ENCODE measurements around the gene TXNDC12. TPM values are rescaled to one million over a fixed set of nuclear protein-coding genes. Genes with fewer than 3 reads are reported as not detected.

The TXNDC12 gene
- total RNA-seq, 1 experiment from 2014 or later: 102 TPM

DNA sequence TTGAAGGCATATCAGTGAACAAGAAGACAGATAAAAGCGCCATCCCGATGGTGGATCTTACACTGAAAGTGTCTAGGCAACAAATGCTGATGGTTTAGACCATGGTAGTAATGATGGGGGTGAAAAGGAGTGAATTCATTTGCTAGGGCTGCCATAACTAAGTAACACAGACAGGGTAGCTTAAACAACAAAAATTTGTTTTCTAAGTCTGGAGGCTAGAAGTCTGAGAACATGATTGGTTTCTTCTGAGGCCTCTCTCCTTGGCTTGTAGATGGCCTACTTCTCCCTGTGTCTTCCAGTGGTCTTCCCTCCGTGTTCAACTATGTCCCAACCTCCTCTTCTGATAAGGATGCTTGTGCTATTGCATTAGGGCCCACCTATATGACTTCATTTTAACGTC is 51.1 kb downstream of the TXNDC12 start:
- POLR2A ChIA-PET: no interaction called here
- DNase-seq (ENCODE audit: unreplicated experiment): no peak
- Mint-ChIP-seq H3K4me3 (ENCODE audit: unreplicated experiment) (no peak overlapping the region), H3K36me3 (ENCODE audit: insufficient read depth, unreplicated experiment) (no peaks in the 10 kb centered on the region), H3K9me3 (ENCODE audit: unreplicated experiment) (no peaks in the 10 kb centered on the region), H3K27me3 (ENCODE audit: insufficient read depth, unreplicated experiment) (no peaks in the 10 kb centered on the region), H3K27ac (ENCODE audit: low read depth, unreplicated experiment) (no peak overlapping the region), H3K4me1 (ENCODE audit: insufficient read depth, unreplicated experiment) (no peaks in the 10 kb centered on the region)
- CTCF ChIA-PET: interaction anchor here (0.6 to 3.3 kb wide), 3 partner anchors 71 to 723 kb away, joined by 3 to 30 read pairs (median 4); no protein-coding TSS in a partner anchor
- TF ChIP-seq CTCF (IDR thresholded peaks at IDR 0.05; ENCODE audit: unreplicated experiment): no peak
- BruUV-seq (replicated peaks): no TSS peak
- intact Hi-C loops (cut with micrococcal nuclease): no loop called here

GRCh38 chr1:52002038-52002917 is 52.7 kb downstream of the TXNDC12 start:
- H3K27ac Mint-ChIP-seq (ENCODE audit: low read depth, unreplicated experiment): no peak overlapping the region
- ChIA-PET CTCF (interaction anchor here (0.5 to 2.2 kb wide), 8 partner anchors 21 to 375 kb away, joined by 3 to 41 read pairs (median 4); no protein-coding TSS in a partner anchor), POLR2A (interaction anchor here (1.2 kb wide), 1 partner anchor 105 kb away, joined by 4 read pairs; no protein-coding TSS in a partner anchor)
- BruUV-seq (replicated peaks): no TSS peak
- peak; percentile 89 for DNase-seq (ENCODE audit: unreplicated experiment)
- TF ChIP-seq CTCF (IDR thresholded peaks at IDR 0.05; ENCODE audit: unreplicated experiment): peak; percentile 90
- no peak overlapping the region for H3K4me3 Mint-ChIP-seq (ENCODE audit: unreplicated experiment)
- no peaks in the 10 kb centered on the region for H3K27me3 Mint-ChIP-seq (ENCODE audit: insufficient read depth, unreplicated experiment)
- intact Hi-C loops (cut with micrococcal nuclease): loop anchor here (1.0 kb wide), 2 partner anchors 105 to 375 kb away; no protein-coding TSS in a partner anchor
- H3K36me3 Mint-ChIP-seq (ENCODE audit: insufficient read depth, unreplicated experiment): no peaks in the 10 kb centered on the region
- H3K9me3 Mint-ChIP-seq (ENCODE audit: unreplicated experiment): no peaks in the 10 kb centered on the region
- no peaks in the 10 kb centered on the region for H3K4me1 Mint-ChIP-seq (ENCODE audit: insufficient read depth, unreplicated experiment)

DNA sequence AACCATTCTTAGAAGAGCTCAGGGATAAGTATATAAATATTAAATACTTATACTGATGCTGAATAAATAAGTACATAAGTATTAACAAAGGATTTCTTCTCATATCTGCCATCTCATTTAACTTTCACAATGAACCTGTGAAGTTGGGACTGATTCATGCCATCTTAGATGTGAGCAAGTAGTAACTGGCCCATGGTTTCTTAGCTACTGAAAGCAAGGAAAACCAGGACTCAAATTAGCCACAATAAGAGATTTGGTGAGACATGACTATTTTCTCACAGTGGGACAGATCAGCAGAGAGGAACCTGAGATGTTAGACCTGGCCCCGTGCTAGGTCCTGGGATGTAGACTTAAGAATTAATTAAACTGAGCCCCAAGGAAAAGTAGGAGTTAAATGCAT is 56.3 kb downstream of the TXNDC12 start:
- POLR2A ChIA-PET: interaction anchor here (1.2 kb wide), 1 partner anchor 14 kb away, joined by 4 read pairs; no protein-coding TSS in a partner anchor
- CTCF ChIA-PET: interaction anchor here (0.8 to 2.4 kb wide), 3 partner anchors 99 to 230 kb away, joined by 3 to 24 read pairs (median 5); no protein-coding TSS in a partner anchor
- no TSS peak for BruUV-seq (replicated peaks)
- no peaks in the 10 kb centered on the region for H3K36me3 Mint-ChIP-seq (ENCODE audit: insufficient read depth, unreplicated experiment)
- H3K27ac Mint-ChIP-seq (ENCODE audit: low read depth, unreplicated experiment): no peak overlapping the region
- no peak overlapping the region for H3K4me3 Mint-ChIP-seq (ENCODE audit: unreplicated experiment)
- no peak for DNase-seq (ENCODE audit: unreplicated experiment)
- no peaks in the 10 kb centered on the region for H3K27me3 Mint-ChIP-seq (ENCODE audit: insufficient read depth, unreplicated experiment)
- no peaks in the 10 kb centered on the region for H3K4me1 Mint-ChIP-seq (ENCODE audit: insufficient read depth, unreplicated experiment)
- H3K9me3 Mint-ChIP-seq (ENCODE audit: unreplicated experiment): no peaks in the 10 kb centered on the region
- no peak for TF ChIP-seq CTCF (IDR thresholded peaks at IDR 0.05; ENCODE audit: unreplicated experiment)
- intact Hi-C loops (cut with micrococcal nuclease): no loop called here

GRCh38 chr1:51997974-51998382 is 57.0 kb downstream of the TXNDC12 start:
- intact Hi-C loops (cut with micrococcal nuclease): no loop called here
- CTCF ChIA-PET: interaction anchor here (0.8 to 2.4 kb wide), 3 partner anchors 99 to 229 kb away, joined by 3 to 24 read pairs (median 5); no protein-coding TSS in a partner anchor
- peaks cover 2% of the 10 kb centered on the region for H3K27me3 Mint-ChIP-seq (ENCODE audit: insufficient read depth, unreplicated experiment)
- no peaks in the 10 kb centered on the region for H3K9me3 Mint-ChIP-seq (ENCODE audit: unreplicated experiment)
- no peak for DNase-seq (ENCODE audit: unreplicated experiment)
- TF ChIP-seq CTCF (IDR thresholded peaks at IDR 0.05; ENCODE audit: unreplicated experiment): no peak
- no peak overlapping the region for H3K4me3 Mint-ChIP-seq (ENCODE audit: unreplicated experiment)
- H3K36me3 Mint-ChIP-seq (ENCODE audit: insufficient read depth, unreplicated experiment): no peaks in the 10 kb centered on the region
- no peaks in the 10 kb centered on the region for H3K4me1 Mint-ChIP-seq (ENCODE audit: insufficient read depth, unreplicated experiment)
- H3K27ac Mint-ChIP-seq (ENCODE audit: low read depth, unreplicated experiment): no peak overlapping the region
- POLR2A ChIA-PET: interaction anchor here (1.2 kb wide), 1 partner anchor 13 kb away, joined by 4 read pairs; no protein-coding TSS in a partner anchor
- no TSS peak for BruUV-seq (replicated peaks)

Data from MCF 10A (cell line).